ENCODE measurements around the gene CPN1.

The CPN1 gene

DNA sequence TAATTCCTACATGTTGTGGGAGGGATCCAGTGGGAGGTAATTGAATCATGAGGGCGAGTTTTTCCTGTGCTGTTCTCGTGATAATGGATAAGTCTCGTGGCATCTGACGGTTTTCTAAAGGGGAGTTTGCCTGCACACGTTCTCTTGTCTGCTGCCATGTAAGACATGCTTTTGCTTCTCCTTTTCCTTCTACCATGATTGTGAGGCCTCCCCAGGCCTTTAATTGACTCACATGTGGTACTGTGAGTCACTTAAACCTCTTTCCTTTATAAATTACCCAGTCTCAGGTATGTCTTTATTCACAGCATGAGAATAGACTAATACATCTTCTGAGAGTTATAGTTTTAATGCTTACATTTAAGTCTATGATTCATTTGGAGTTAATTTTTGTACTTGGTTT, 22.6 kb upstream of the CPN1 start:
- H3K4me2 ChIP-seq (ENCODE audit: low read depth, low read length, poor library complexity, severe bottlenecking): no peak overlapping the region
- no peaks in the 10 kb centered on the region for H4K20me1 ChIP-seq (ENCODE audit: insufficient read depth, low read length, poor library complexity, severe bottlenecking)
- no peaks in the 10 kb centered on the region for H3K9me3 ChIP-seq (ENCODE audit: insufficient read depth, low read depth, low read length)
- no peaks in the 10 kb centered on the region for H3K79me2 ChIP-seq (ENCODE audit: insufficient read depth, low read length)
- H3K36me3 ChIP-seq (ENCODE audit: insufficient read depth, low read length): no peaks in the 10 kb centered on the region
- H2AFZ ChIP-seq (ENCODE audit: low read length): no peak overlapping the region
- no peaks in the 10 kb centered on the region for H3K9me2 ChIP-seq (replicated peaks; ENCODE audit: low read depth, low read length)
- no peaks in the 10 kb centered on the region for H3F3A ChIP-seq (ENCODE audit: low read depth)
- H3K9ac ChIP-seq (ENCODE audit: low read depth, low read length, poor library complexity, severe bottlenecking): no peak overlapping the region
- no peak overlapping the region for H3K4me3 ChIP-seq (ENCODE audit: low read length, poor library complexity, severe bottlenecking)
- no peak for TF ChIP-seq EZH2phosphoT487 (IDR thresholded peaks at IDR 0.05; ENCODE audit: borderline replicate concordance)
- TF ChIP-seq, protein P1, sequence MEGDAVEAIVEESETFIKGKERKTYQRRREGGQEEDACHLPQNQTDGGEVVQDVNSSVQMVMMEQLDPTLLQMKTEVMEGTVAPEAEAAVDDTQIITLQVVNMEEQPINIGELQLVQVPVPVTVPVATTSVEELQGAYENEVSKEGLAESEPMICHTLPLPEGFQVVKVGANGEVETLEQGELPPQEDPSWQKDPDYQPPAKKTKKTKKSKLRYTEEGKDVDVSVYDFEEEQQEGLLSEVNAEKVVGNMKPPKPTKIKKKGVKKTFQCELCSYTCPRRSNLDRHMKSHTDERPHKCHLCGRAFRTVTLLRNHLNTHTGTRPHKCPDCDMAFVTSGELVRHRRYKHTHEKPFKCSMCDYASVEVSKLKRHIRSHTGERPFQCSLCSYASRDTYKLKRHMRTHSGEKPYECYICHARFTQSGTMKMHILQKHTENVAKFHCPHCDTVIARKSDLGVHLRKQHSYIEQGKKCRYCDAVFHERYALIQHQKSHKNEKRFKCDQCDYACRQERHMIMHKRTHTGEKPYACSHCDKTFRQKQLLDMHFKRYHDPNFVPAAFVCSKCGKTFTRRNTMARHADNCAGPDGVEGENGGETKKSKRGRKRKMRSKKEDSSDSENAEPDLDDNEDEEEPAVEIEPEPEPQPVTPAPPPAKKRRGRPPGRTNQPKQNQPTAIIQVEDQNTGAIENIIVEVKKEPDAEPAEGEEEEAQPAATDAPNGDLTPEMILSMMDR (conservative IDR thresholded peaks at IDR 0.05; ENCODE audit: low read length): no peak
- H3K27me3 ChIP-seq (ENCODE audit: insufficient read depth, low read length, poor library complexity, severe bottlenecking): no peaks in the 10 kb centered on the region
- no peaks in the 10 kb centered on the region for H3K4me1 ChIP-seq (ENCODE audit: insufficient read depth, low read length, poor library complexity, severe bottlenecking)

DNA sequence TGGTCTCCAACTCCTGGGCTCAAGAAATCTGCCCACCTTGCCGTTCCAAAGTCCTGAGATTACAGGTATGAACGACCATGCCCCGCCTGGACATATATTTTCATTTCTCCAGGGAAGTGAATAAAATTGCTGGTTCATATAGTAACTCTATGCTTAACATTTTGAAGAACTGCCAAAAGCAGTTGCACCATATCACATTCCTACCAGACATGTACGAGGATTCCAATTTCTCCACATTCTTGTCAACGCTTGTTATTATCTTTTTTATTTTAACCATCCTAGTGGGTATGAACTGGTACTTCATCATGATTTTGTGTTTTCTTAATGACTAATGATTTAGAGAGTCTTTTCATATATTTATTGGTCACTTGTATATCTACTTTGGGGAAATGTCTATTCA, 21.9 kb upstream of the CPN1 start:
- TF ChIP-seq EZH2phosphoT487 (IDR thresholded peaks at IDR 0.05; ENCODE audit: borderline replicate concordance): no peak
- TF ChIP-seq, protein P1 (conservative IDR thresholded peaks at IDR 0.05; ENCODE audit: low read length): no peak
- H3K4me2 ChIP-seq (ENCODE audit: low read depth, low read length, poor library complexity, severe bottlenecking): no peak overlapping the region
- H3K79me2 ChIP-seq (ENCODE audit: insufficient read depth, low read length): no peaks in the 10 kb centered on the region
- H3K27me3 ChIP-seq (ENCODE audit: insufficient read depth, low read length, poor library complexity, severe bottlenecking): no peaks in the 10 kb centered on the region
- H3K9ac ChIP-seq (ENCODE audit: low read depth, low read length, poor library complexity, severe bottlenecking): no peak overlapping the region
- no peaks in the 10 kb centered on the region for H3K36me3 ChIP-seq (ENCODE audit: insufficient read depth, low read length)
- no peak overlapping the region for H2AFZ ChIP-seq (ENCODE audit: low read length)
- no peaks in the 10 kb centered on the region for H3K4me1 ChIP-seq (ENCODE audit: insufficient read depth, low read length, poor library complexity, severe bottlenecking)
- H3F3A ChIP-seq (ENCODE audit: low read depth): no peaks in the 10 kb centered on the region
- no peaks in the 10 kb centered on the region for H4K20me1 ChIP-seq (ENCODE audit: insufficient read depth, low read length, poor library complexity, severe bottlenecking)
- H3K9me3 ChIP-seq (ENCODE audit: insufficient read depth, low read depth, low read length): no peaks in the 10 kb centered on the region
- no peaks in the 10 kb centered on the region for H3K9me2 ChIP-seq (replicated peaks; ENCODE audit: low read depth, low read length)
- H3K4me3 ChIP-seq (ENCODE audit: low read length, poor library complexity, severe bottlenecking): no peak overlapping the region

DNA sequence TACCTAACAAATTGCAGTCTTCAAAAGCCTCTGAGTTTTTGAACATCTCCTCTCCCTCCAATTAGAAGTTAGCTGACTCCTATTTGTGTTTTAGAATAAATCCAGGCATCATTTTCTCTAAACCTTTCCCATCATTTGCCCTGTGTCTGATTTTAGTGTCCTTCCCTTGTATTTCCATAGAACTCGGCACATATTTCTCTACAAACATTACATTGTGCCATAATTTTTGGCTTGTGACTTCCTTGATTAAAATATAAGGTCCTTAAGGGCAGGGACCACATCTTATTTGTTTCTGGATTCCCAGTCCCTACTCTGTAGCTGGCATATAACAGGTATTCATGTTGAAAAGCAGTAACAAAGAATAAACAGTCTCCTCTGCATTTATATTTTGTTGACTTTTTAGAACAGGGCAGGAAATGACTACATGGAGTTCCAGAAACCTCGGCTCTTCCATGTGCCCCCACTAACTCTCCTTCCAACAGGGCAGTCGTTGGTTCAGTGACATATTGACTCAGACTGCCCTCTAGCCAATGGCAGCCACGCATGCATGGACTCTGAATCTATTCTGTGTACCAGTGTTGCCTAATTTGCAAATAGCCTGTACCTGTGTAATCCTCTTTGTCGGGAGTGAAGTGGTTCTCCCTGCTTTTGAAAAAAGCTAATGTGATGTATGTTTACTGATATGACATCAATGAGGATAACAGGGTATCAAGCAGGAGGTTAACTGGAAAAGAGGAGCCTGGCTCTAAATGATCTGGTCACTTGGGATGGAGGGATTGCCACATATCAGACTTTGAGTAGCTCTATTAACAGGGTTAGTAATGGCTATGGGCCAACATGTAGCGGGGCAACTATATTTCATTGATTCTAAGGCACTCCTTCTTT, 19.8 kb upstream of the CPN1 start:
- Histone ChIP-seq H3K36me3 (ENCODE audit: insufficient read depth, low read length) (no peaks in the 10 kb centered on the region), H3K9me3 (ENCODE audit: insufficient read depth, low read depth, low read length) (no peaks in the 10 kb centered on the region), H3K27me3 (ENCODE audit: insufficient read depth, low read length, poor library complexity, severe bottlenecking) (no peaks in the 10 kb centered on the region), H3K9ac (ENCODE audit: low read depth, low read length, poor library complexity, severe bottlenecking) (no peak overlapping the region), H3K9me2 (replicated peaks; ENCODE audit: low read depth, low read length) (no peaks in the 10 kb centered on the region), H3K79me2 (ENCODE audit: insufficient read depth, low read length) (no peaks in the 10 kb centered on the region), H3F3A (ENCODE audit: low read depth) (no peaks in the 10 kb centered on the region), H2AFZ (ENCODE audit: low read length) (no peak overlapping the region), H3K4me1 (ENCODE audit: insufficient read depth, low read length, poor library complexity, severe bottlenecking) (no peaks in the 10 kb centered on the region), H4K20me1 (ENCODE audit: insufficient read depth, low read length, poor library complexity, severe bottlenecking) (no peaks in the 10 kb centered on the region), H3K4me2 (ENCODE audit: low read depth, low read length, poor library complexity, severe bottlenecking) (no peak overlapping the region), H3K4me3 (ENCODE audit: low read length, poor library complexity, severe bottlenecking) (no peak overlapping the region)
- TF ChIP-seq, protein P1 (conservative IDR thresholded peaks at IDR 0.05; ENCODE audit: low read length): no peak
- no peak for TF ChIP-seq EZH2phosphoT487 (IDR thresholded peaks at IDR 0.05; ENCODE audit: borderline replicate concordance)
